ENCODE measurements around the gene ZNF66. TPM values are rescaled to one million over a fixed set of nuclear protein-coding genes. Genes with fewer than 3 reads are reported as not detected.
A peak's percentile ranks its signal among the peaks of the same experiment; 100 is the strongest.
"Not testable (repeated sequence)": the region's sequence is repeated elsewhere in the genome, so short reads cannot be mapped to it uniquely, and the experiment has no call there.

ZNF66 gene
- 10 to 100 TPM in 1 of 2 donors, 1 to 10 TPM in 1; 4.6 to 12.6 TPM for total RNA-seq

GRCh38 chr19:20776083-20777076, at the start of gene ZNF66:
ZNF66 (plus strand) TSS chr19:20776304; CDS start chr19:20776448, 144 bp downstream.
- DNase-seq (ENCODE audit: low spot score in 2 of 2) (peak; percentile 92 to 95), ATAC-seq (peak; percentile 98 to 99)
- peaks cover 33 to 38% of the 10 kb centered on the region in 2 donors for H3K36me3 Mint-ChIP-seq
- peak within 1 kb of the TSS; percentile 97 to 98 for H3K27ac Mint-ChIP-seq
- peaks cover 5 to 19% of the 10 kb centered on the region in 2 donors for H3K9me3 Mint-ChIP-seq

- H3K36me3 Mint-ChIP-seq; DNase-seq (ENCODE audit: low spot score in 2 of 2); ATAC-seq; H3K27ac Mint-ChIP-seq: not testable (repeated sequence)
- peaks cover 0 to 15% of the 10 kb centered on the region in 2 donors for H3K9me3 Mint-ChIP-seq
Measured at GRCh38 chr19:20750169-20750568, 25.9 kb upstream of the ZNF66 start.

- not testable (repeated sequence) for DNase-seq (ENCODE audit: low spot score in 2 of 2); ATAC-seq; H3K36me3 Mint-ChIP-seq; H3K27ac Mint-ChIP-seq
- peaks cover 0 to 15% of the 10 kb centered on the region in 2 donors for H3K9me3 Mint-ChIP-seq
Measured at GRCh38 chr19:20752291-20752690, 23.8 kb upstream of the ZNF66 start.

DNA sequence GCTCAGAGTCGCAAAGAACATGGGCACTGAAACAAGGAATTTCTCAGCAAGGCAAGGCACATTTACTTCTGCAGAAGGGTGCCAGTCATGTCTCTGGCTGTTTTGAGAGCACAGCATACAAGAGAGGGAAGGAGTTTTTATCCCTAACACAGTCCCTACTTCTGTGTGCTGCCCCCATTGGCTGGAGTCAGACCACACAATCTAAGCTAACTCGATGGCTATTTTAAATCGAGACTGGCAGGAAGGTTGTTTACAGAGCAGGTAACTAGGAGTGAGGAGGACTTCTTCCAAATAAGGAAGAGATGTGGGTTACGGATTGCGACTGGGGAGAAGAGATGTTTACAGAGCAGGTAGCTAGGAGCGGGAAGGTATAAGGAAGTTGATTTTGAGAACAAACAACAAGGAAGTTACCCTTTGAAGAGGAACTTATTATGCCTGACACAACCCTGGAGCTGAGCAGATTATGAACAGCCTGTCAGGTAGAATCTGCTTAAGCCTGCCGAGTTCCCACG, 6.8 kb upstream of the ZNF66 start:
- not testable (repeated sequence) for H3K27ac Mint-ChIP-seq; ATAC-seq; DNase-seq (ENCODE audit: low spot score in 2 of 2)
- H3K9me3 Mint-ChIP-seq: peaks cover 17 to 55% of the 10 kb centered on the region in 2 donors
- H3K36me3 Mint-ChIP-seq: peaks cover 23% of the 10 kb centered on the region in 2 donors

- H3K36me3 Mint-ChIP-seq: peaks cover 57 to 82% of the 10 kb centered on the region in 2 donors
- no peak overlapping the region for H3K27ac Mint-ChIP-seq
- DNase-seq (ENCODE audit: low spot score in 2 of 2): no peak
- ATAC-seq: peak in 1 of 2 donors; percentile 62
- peaks cover 16 to 40% of the 10 kb centered on the region in 2 donors for H3K9me3 Mint-ChIP-seq
Measured at GRCh38 chr19:20787786-20788185, 11.7 kb downstream of the ZNF66 start.

DNA sequence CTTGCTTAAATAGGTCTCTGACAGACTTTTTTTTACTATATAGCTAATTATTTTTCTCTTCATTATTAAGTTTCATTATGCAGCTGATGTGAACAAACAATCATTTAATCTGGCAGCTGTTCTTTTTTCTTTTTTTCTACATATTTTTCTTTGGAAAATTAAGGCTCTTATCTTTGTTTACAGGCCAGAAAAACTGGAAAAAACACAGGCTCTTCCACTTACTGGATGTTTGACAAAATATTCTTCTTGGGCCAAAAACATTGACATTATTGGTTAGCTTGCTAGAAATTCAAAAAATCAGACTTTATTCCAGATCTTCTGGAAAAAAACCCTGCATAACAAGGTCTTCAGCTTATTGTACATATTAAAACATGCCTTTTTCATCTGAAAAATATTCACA, 15.7 kb downstream of the ZNF66 start:
- Mint-ChIP-seq H3K27ac (no peak overlapping the region), H3K36me3 (peaks cover 49 to 73% of the 10 kb centered on the region in 2 donors), H3K9me3 (peaks cover 14% of the 10 kb centered on the region in 2 donors)
- DNase-seq (ENCODE audit: low spot score in 2 of 2): no peak
- no peak for ATAC-seq

DNA sequence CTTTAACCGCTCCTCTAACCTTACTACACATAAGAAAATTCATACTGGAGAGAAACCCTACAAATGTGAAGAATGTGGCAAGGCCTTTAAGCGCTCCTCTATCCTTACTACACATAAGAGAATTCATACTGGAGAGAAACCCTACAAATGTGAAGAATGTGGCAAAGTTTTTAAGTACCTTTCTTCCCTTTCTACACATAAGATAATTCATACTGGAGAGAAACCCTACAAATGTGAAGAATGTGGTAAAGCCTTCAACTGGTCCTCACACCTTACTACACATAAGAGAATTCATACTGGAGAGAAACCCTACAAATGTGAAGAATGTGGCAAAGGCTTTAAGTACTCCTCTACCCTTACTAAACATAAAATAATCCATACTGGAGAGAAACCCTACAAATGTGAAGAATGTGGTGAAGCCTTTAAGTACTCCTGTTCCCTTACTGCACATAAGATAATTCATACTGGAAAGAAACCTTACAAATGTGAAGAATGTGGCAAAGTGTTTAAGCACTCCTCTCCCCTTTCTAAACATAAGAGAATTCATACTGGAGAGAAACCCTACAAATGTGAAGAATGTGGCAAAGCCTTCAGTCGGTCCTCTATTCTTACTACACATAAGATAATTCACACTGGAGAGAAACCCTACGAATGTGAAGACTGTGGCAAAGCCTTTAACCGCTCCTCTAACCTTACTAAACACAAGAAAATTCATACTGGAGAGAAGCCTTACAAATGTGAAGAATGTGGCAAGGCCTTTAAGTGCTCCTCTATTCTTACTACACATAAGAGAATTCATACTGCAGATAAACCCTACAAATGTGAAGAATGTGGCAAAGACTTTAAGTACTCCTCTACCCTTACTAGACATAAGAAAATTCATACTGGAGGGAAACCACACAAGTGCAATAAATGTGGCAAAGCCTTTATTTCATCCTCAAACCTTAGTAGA, 30.5 kb downstream of the ZNF66 start:
- peaks cover 45 to 57% of the 10 kb centered on the region in 2 donors for H3K9me3 Mint-ChIP-seq
- peak overlapping the region in 1 of 2 donors; percentile 36 for H3K27ac Mint-ChIP-seq
- DNase-seq (ENCODE audit: low spot score in 2 of 2); ATAC-seq: not testable (repeated sequence)
- peaks cover 81 to 83% of the 10 kb centered on the region in 2 donors for H3K36me3 Mint-ChIP-seq

DNA sequence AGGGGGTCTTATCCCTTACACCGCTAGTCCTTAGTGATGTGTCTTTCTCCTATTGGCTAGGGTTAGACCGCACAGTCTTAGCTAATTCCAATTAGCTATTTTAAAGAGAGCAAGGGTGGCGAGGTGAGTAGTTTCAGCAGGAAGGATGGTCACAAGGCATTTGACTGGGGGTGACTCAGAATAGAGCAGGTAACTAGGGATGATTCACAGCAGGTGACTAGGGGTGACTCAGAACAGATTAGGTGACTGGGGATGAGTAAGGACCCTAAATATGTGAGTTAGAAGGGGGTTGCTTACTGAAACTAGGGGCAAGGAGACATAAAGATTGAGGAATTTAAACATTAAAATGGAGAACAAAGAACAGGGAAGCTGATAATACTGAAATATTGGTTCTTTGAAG, 64.3 kb downstream of the ZNF66 start:
- peaks cover 36 to 39% of the 10 kb centered on the region in 2 donors for H3K9me3 Mint-ChIP-seq
- H3K36me3 Mint-ChIP-seq: peaks cover 43 to 51% of the 10 kb centered on the region in 2 donors
- DNase-seq (ENCODE audit: low spot score in 2 of 2) (no peak), ATAC-seq (peak; percentile 63 to 67)
- H3K27ac Mint-ChIP-seq: no peak overlapping the region

Other genes with a start within 250 kb of the ZNF66 start
- 10 to 100 TPM; 10.6 to 13.0 TPM for gene ZNF737, start 210.5 kb upstream of the ZNF66 start, total RNA-seq
- 10 to 100 TPM; 10.4 to 10.8 TPM for gene ZNF626, start 114.7 kb upstream of the ZNF66 start, total RNA-seq
- 10 to 100 TPM; 10.6 to 16.4 TPM for gene ZNF85, start 146.9 kb downstream of the ZNF66 start, total RNA-seq
- 10 to 100 TPM; 23.3 to 23.6 TPM for gene ZNF430, start 244.4 kb downstream of the ZNF66 start, total RNA-seq

All from activated naive CD4-positive, alpha-beta T cell treated with anti-CD3 and anti-CD28 coated beads, Interleukin-2, amount 50 U/mL, for 72 hours (primary cell).